Peyer's patch (tissue), 4 donors: ENCODE data around the gene MAP7D2. TPM values are rescaled to one million over a fixed set of nuclear protein-coding genes. Genes with fewer than 3 reads are reported as not detected.
"Not testable (repeated sequence)": the region's sequence is repeated elsewhere in the genome, so short reads cannot be mapped to it uniquely, and the experiment has no call there.

Experiments
- DNase-seq, 3 donors: peaks; one replicate each; pipeline ENCODE4 v3.0.0-alpha.2; 2017 to 2019
- H3K27ac ChIP-seq, 4 donors: fragments of 200-600 bp; sonication (generic); one replicate each; pipeline ENCODE4 v1.5.1; 2016 to 2019
- H3K27me3 ChIP-seq, 2 donors: fragments of 200-600 bp; sonication (generic); one replicate each; pipeline ENCODE4 v1.5.1; 2019
- H3K36me3 ChIP-seq, 3 donors: fragments of 200-600 bp; sonication (generic); one replicate each; pipeline ENCODE4 v1.5.1; 2016 to 2019
- H3K4me1 ChIP-seq, 4 donors: fragments of 200-600 bp; sonication (generic); one replicate each; pipeline ENCODE4 v1.5.1; 2016 to 2019
- H3K4me3 ChIP-seq, 4 donors: fragments of 200-600 bp; sonication (generic); 1 replicate in 3 of 4; 2 replicates in 1 of 4; pipeline ENCODE4 v1.5.1; 2016 to 2019; ENCODE audit warnings: mild to moderate bottlenecking in 1 of 4
- H3K9me3 ChIP-seq, 4 donors: fragments of 200-600 bp; sonication (generic); one replicate each; pipeline ENCODE4 v1.5.1; 2016 to 2019; ENCODE audit warnings: mild to moderate bottlenecking in 1 of 4
- CTCF ChIP-seq, 6 experiments: fragments of 450-650 bp in 4 of 6; fragments of 200-600 bp in 2 of 6; sonication (generic) in 1 of 6; IDR thresholded peaks; one replicate each; pipeline ENCODE4 v1.5.1; 2017 to 2019; ENCODE audit warnings: antibody characterized with exemption in 6 of 6, mild to moderate bottlenecking in 3 of 6, moderate library complexity in 1 of 6
- POLR2A ChIP-seq, 2 donors: fragments of 450-650 bp; IDR thresholded peaks; one replicate each; pipeline ENCODE4 v1.5.1; 2017; ENCODE audit warnings: antibody characterized with exemption in 2 of 2, mild to moderate bottlenecking in 2 of 2, moderate library complexity in 2 of 2
- total RNA-seq, 4 donors: library from RNA; depleted of rRNA; stranded (reverse); fragments of >200 nt; gene quantifications; one replicate each; pipeline ENCODE4 v1.1.0, GENCODE V29; 2016

Gene MAP7D2
- total RNA-seq, 4 donors from 2014 or later: 1.3 to 5.3 (median 2.9) TPM

- DNase-seq, H3K27ac ChIP-seq, H3K27me3 ChIP-seq, H3K4me1 ChIP-seq, H3K9me3 ChIP-seq, H3K4me3 ChIP-seq: not testable (repeated sequence)
- peak in 2 of 6 experiments; percentile 10 to 19 for TF ChIP-seq CTCF (IDR thresholded peaks at IDR 0.05)
- H3K36me3 ChIP-seq: peaks cover 0 to 28% (median 0%) of the 10 kb centered on the region in 3 donors
These were observed 10.7 kb upstream of the MAP7D2 start for GRCh38 chrX:20127440-20127839.

GRCh38 chrX:20126833-20127232 is 10.1 kb upstream of the MAP7D2 start:
- H3K4me3 ChIP-seq, DNase-seq: not testable (repeated sequence)

GRCh38 chrX:20124964-20125363 is 8.3 kb upstream of the MAP7D2 start:
- no peak for DNase-seq
- H3K9me3 ChIP-seq: no peaks in the 10 kb centered on the region
- TF ChIP-seq POLR2A (IDR thresholded peaks at IDR 0.05): no peak
- no peak for TF ChIP-seq CTCF (IDR thresholded peaks at IDR 0.05)
- no peaks in the 10 kb centered on the region for H3K4me1 ChIP-seq
- H3K4me3 ChIP-seq: no peak overlapping the region
- H3K27ac ChIP-seq: no peak overlapping the region
- no peaks in the 10 kb centered on the region for H3K27me3 ChIP-seq
- H3K36me3 ChIP-seq: peaks cover 0 to 10% (median 0%) of the 10 kb centered on the region in 3 donors

More at GRCh38 chrX:20126833-20127232, 10.1 kb upstream of the MAP7D2 start:
- not testable (repeated sequence) for H3K27ac ChIP-seq, H3K4me1 ChIP-seq, H3K27me3 ChIP-seq, H3K9me3 ChIP-seq
- peaks cover 0 to 26% (median 0%) of the 10 kb centered on the region in 3 donors for H3K36me3 ChIP-seq

GRCh38 chrX:20118065-20118824 is 1.5 kb upstream of the MAP7D2 start:
- Histone ChIP-seq H3K27me3 (no peaks in the 10 kb centered on the region), H3K27ac (no peak overlapping the region)
- DNase-seq: no peak

GRCh38 chrX:20116087-20116576 is 575 bp downstream of the MAP7D2 start:
- Histone ChIP-seq H3K36me3 (no peaks in the 10 kb centered on the region), H3K9me3 (no peaks in the 10 kb centered on the region), H3K4me1 (no peaks in the 10 kb centered on the region), H3K4me3 (peak overlapping the region in 2 of 4 donors; percentile 36 to 45), H3K27me3 (no peaks in the 10 kb centered on the region), H3K27ac (no peak overlapping the region)
- no peak for TF ChIP-seq POLR2A (IDR thresholded peaks at IDR 0.05)
- DNase-seq: no peak

More at GRCh38 chrX:20118065-20118824, 1.5 kb upstream of the MAP7D2 start:
- Histone ChIP-seq H3K9me3 (no peaks in the 10 kb centered on the region), H3K4me3 (no peak overlapping the region), H3K36me3 (no peaks in the 10 kb centered on the region), H3K4me1 (no peaks in the 10 kb centered on the region)
- no peak for TF ChIP-seq POLR2A (IDR thresholded peaks at IDR 0.05)
- no peak for TF ChIP-seq CTCF (IDR thresholded peaks at IDR 0.05)

GRCh38 chrX:20112022-20112774 is 4.5 kb downstream of the MAP7D2 start:
- Histone ChIP-seq H3K27ac (no peak overlapping the region), H3K4me1 (no peaks in the 10 kb centered on the region), H3K4me3 (no peak overlapping the region), H3K27me3 (no peaks in the 10 kb centered on the region), H3K9me3 (no peaks in the 10 kb centered on the region), H3K36me3 (no peaks in the 10 kb centered on the region)
- TF ChIP-seq CTCF (IDR thresholded peaks at IDR 0.05): no peak
- no peak for TF ChIP-seq POLR2A (IDR thresholded peaks at IDR 0.05)
- DNase-seq: no peak
